Uterus (tissue), 2 donors: ENCODE data around the gene R3HDM2.
A peak's percentile ranks its signal among the peaks of the same experiment; 100 is the strongest.

Experiments used
- POLR2A ChIP-seq, 2 donors: fragments of 450-650 bp; IDR thresholded peaks; one replicate each; pipeline ENCODE4 v1.6.1; 2016; ENCODE audit warnings: antibody characterized with exemption in 2 of 2, mild to moderate bottlenecking in 1 of 2, moderate library complexity in 1 of 2
- TF ChIP-seq, protein P1 (sequence below), 4 experiments: fragments of 200-600 bp in 2 of 4; fragments of 450-650 bp in 2 of 4; sonication (generic) in 2 of 4; IDR thresholded peaks; one replicate each; pipeline ENCODE4 v1.5.1; 2016 to 2019; ENCODE audit warnings: antibody characterized with exemption in 4 of 4, mild to moderate bottlenecking in 2 of 4, moderate library complexity in 1 of 4

DNA sequence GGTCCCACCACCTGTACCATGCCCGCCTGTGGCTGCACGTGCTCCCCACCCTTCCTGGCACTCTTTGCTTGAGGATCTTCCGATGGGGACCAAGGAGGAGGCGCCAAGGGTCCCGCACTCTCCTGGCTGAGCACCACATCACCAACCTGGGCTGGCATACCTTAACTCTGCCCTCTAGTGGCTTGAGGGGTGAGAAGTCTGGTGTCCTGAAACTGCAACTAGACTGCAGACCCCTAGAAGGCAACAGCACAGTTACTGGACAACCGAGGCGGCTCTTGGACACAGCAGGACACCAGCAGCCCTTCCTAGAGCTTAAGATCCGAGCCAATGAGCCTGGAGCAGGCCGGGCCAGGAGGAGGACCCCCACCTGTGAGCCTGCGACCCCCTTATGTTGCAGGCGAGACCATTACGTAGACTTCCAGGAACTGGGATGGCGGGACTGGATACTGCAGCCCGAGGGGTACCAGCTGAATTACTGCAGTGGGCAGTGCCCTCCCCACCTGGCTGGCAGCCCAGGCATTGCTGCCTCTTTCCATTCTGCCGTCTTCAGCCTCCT is 25.4 kb upstream of the R3HDM2 start:
- TF ChIP-seq, protein P1, sequence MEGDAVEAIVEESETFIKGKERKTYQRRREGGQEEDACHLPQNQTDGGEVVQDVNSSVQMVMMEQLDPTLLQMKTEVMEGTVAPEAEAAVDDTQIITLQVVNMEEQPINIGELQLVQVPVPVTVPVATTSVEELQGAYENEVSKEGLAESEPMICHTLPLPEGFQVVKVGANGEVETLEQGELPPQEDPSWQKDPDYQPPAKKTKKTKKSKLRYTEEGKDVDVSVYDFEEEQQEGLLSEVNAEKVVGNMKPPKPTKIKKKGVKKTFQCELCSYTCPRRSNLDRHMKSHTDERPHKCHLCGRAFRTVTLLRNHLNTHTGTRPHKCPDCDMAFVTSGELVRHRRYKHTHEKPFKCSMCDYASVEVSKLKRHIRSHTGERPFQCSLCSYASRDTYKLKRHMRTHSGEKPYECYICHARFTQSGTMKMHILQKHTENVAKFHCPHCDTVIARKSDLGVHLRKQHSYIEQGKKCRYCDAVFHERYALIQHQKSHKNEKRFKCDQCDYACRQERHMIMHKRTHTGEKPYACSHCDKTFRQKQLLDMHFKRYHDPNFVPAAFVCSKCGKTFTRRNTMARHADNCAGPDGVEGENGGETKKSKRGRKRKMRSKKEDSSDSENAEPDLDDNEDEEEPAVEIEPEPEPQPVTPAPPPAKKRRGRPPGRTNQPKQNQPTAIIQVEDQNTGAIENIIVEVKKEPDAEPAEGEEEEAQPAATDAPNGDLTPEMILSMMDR (IDR thresholded peaks at IDR 0.05) = peak in 1 of 4 experiments; percentile 37
- no peak for TF ChIP-seq POLR2A (IDR thresholded peaks at IDR 0.05)
